ENCODE measurements around the gene MSMP.

DNA sequence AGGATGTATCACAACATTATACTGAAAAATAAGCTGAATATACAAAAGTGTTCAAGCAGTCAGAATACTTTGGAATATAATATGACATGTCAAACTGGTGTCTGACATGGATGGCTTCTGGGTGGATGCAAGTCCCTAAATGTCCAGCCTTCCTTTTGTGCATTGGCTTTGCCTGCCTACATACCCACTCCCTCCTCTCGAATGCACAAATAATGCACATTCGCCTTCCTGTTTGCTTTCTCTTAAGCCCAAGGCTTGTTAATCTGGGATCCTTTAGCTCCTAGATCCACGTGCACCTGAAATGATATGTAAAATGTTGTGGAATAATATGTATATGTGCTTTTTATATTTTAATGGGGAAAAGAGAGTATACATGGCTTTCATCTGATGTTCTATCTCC, 24.4 kb upstream of the MSMP start:
- TF ChIP-seq, protein P1, sequence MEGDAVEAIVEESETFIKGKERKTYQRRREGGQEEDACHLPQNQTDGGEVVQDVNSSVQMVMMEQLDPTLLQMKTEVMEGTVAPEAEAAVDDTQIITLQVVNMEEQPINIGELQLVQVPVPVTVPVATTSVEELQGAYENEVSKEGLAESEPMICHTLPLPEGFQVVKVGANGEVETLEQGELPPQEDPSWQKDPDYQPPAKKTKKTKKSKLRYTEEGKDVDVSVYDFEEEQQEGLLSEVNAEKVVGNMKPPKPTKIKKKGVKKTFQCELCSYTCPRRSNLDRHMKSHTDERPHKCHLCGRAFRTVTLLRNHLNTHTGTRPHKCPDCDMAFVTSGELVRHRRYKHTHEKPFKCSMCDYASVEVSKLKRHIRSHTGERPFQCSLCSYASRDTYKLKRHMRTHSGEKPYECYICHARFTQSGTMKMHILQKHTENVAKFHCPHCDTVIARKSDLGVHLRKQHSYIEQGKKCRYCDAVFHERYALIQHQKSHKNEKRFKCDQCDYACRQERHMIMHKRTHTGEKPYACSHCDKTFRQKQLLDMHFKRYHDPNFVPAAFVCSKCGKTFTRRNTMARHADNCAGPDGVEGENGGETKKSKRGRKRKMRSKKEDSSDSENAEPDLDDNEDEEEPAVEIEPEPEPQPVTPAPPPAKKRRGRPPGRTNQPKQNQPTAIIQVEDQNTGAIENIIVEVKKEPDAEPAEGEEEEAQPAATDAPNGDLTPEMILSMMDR (IDR thresholded peaks at IDR 0.05; ENCODE audit: extremely low read depth in 1 of 2, insufficient read depth in 1 of 2, low read depth in 1 of 2, low read length in 2 of 2) = no peak
- TF ChIP-seq MYC (IDR thresholded peaks at IDR 0.05; ENCODE audit: low read depth, low read length) = no peak
